HCT116 (cell line): ENCODE measurements around the gene IL31. TPM values are rescaled to one million over a fixed set of nuclear protein-coding genes. Genes with fewer than 3 reads are reported as not detected.
A peak's percentile ranks its signal among the peaks of the same experiment; 100 is the strongest.

Experiments used
- ATAC-seq: fragments of 200-7000 bp; cut with Tn5 transposase; 2 replicates; pipeline ENCODE4 v1.9.1; 2020; ENCODE audit warnings: mild to moderate bottlenecking, moderate library complexity
- BruUV-seq: library from RNA; stranded (reverse); fragments of 400-500 nt; replicated peaks from 2 replicates; lab custom pipeline; 2021; lab: Mats Ljungman, UMichigan
- CTCF ChIA-PET: fragments of 300-600 bp; sonication (Branson Sonifier 250); formaldehyde crosslinking; loops from one replicate; lab custom pipeline; 2021; ENCODE audit warnings: antibody characterized with exemption; lab: Charles Lee
- POLR2A ChIA-PET: fragments of 300-600, 350-600 bp; sonication (Branson Sonifier 250); formaldehyde crosslinking; loops from one replicate; lab custom pipeline; 2021; ENCODE audit warnings: antibody characterized with exemption; lab: Charles Lee
- RAD21 ChIA-PET, 2 experiments: fragments of 300-600 bp; sonication (Branson Sonifier 250); formaldehyde crosslinking; loops; one replicate each; lab custom pipeline; 2023; ENCODE audit warnings: low total read pairs in 2 of 2; ENCODE audit not compliant: uncharacterized antibody in 2 of 2, unreplicated experiment in 2 of 2, low non-redundant PET in 1 of 2; lab: Charles Lee
- DNase-seq: peaks from one replicate; pipeline ENCODE4 v3.0.0-alpha.2; 2010; ENCODE audit warnings: low read depth, low spot score
- H2AFZ ChIP-seq: fragments of 200-600 bp; shearing (Covaris generic), sonication (generic); 2 replicates; pipeline ENCODE4 v1.6.1; 2017; ENCODE audit warnings: low read depth, mixed run types, mixed read lengths, antibody characterized with exemption, low read length; ENCODE audit not compliant: poor library complexity, severe bottlenecking
- H3K27ac ChIP-seq: 2 replicates; pipeline ENCODE4 v1.5.1; 2012; ENCODE audit warnings: low read depth, low read length
- H3K27me3 ChIP-seq: fragments of 200-600 bp; sonication (generic); 2 replicates; pipeline ENCODE4 v1.6.1; 2016; ENCODE audit warnings: mixed run types, low read length, mixed read lengths; ENCODE audit not compliant: insufficient read depth
- H3K36me3 ChIP-seq, 2 experiments: fragments of 200-500 bp in 1 of 2; fragments of 200-600 bp in 1 of 2; sonication (Bioruptor generic) in 1 of 2; sonication (generic) in 1 of 2; 2 replicates each; pipeline versions ENCODE4 v1.5.1 to v1.6.1; 2014 to 2016; ENCODE audit warnings: low read length in 2 of 2, inconsistent platforms in 1 of 2, mixed read lengths in 1 of 2, mixed run types in 1 of 2; ENCODE audit not compliant: insufficient read depth in 2 of 2, control insufficient read depth in 1 of 2
- H3K4me1 ChIP-seq, 2 experiments: fragments of 200-600 bp in 1 of 2; sonication (generic) in 1 of 2; 2 replicates each; pipeline versions ENCODE4 v1.5.1 to v1.6.1; 2012 to 2017; ENCODE audit warnings: low read length in 2 of 2, inconsistent platforms in 1 of 2, mild to moderate bottlenecking in 1 of 2, mixed read lengths in 1 of 2, mixed run types in 1 of 2, moderate library complexity in 1 of 2; ENCODE audit not compliant: insufficient read depth in 2 of 2, control insufficient read depth in 1 of 2
- H3K4me2 ChIP-seq: fragments of 200-600 bp; sonication (generic); 2 replicates; pipeline ENCODE4 v1.6.1; 2017; ENCODE audit warnings: mixed run types, low read length, mixed read lengths
- H3K4me3 ChIP-seq, 2 experiments: fragments of 200-600 bp in 1 of 2; sonication (generic) in 1 of 2; replicated peaks in 1 of 2; 2 replicates each; pipeline ENCODE4 v1.5.1; 2011 to 2016; ENCODE audit warnings: low read length in 2 of 2, control low read depth in 1 of 2, low read depth in 1 of 2, mild to moderate bottlenecking in 1 of 2, mixed read lengths in 1 of 2, mixed run types in 1 of 2
- H3K79me2 ChIP-seq: fragments of 200-600 bp; sonication (generic); 2 replicates; pipeline ENCODE4 v1.6.1; 2017; ENCODE audit warnings: mild to moderate bottlenecking, mixed run types, low read length, moderate library complexity, mixed read lengths; ENCODE audit not compliant: insufficient read depth
- H3K9ac ChIP-seq: fragments of 200-600 bp; sonication (generic); 2 replicates; pipeline ENCODE4 v1.6.1; 2016; ENCODE audit warnings: low read length, mixed read lengths
- H3K9me2 ChIP-seq: fragments of 200-600 bp; sonication (generic), shearing (Covaris generic); 2 replicates; pipeline ENCODE4 v1.6.1; 2017; ENCODE audit warnings: mixed run types, mild to moderate bottlenecking, moderate library complexity; ENCODE audit not compliant: insufficient read depth
- H3K9me3 ChIP-seq, 2 experiments: fragments of 200-500 bp in 1 of 2; fragments of 200-600 bp in 1 of 2; sonication (Bioruptor generic) in 1 of 2; sonication (generic) in 1 of 2; 2 replicates each; pipeline ENCODE4 v1.6.1; 2014 to 2017; ENCODE audit warnings: low read length in 2 of 2, mixed read lengths in 2 of 2, inconsistent platforms in 1 of 2, low read depth in 1 of 2, mild to moderate bottlenecking in 1 of 2, mixed run types in 1 of 2, moderate library complexity in 1 of 2; ENCODE audit not compliant: control insufficient read depth in 1 of 2, insufficient read depth in 1 of 2
- H4K20me1 ChIP-seq: fragments of 200-600 bp; sonication (generic), shearing (Covaris generic); 2 replicates; pipeline ENCODE4 v1.6.1; 2017; ENCODE audit warnings: mixed run types, mild to moderate bottlenecking, moderate library complexity; ENCODE audit not compliant: insufficient read depth
- EZH2 ChIP-seq: fragments of 200-600 bp; sonication (generic); IDR thresholded peaks from 2 replicates; pipeline ENCODE4 v1.6.1; 2017; ENCODE audit warnings: antibody characterized with exemption, mixed run types
- JUND ChIP-seq: IDR thresholded peaks from 2 replicates; pipeline ENCODE4 v1.6.1; 2012
- POLR2A ChIP-seq: IDR thresholded peaks from 2 replicates; pipeline ENCODE4 v1.7.0; 2011; ENCODE audit warnings: borderline replicate concordance; ENCODE audit not compliant: insufficient read depth, insufficient read length; ENCODE audit errors: extremely low read depth
- POLR2AphosphoS5 ChIP-seq: IDR thresholded peaks from 2 replicates; pipeline ENCODE4 v1.6.1; 2011; ENCODE audit warnings: mild to moderate bottlenecking, low read depth, low read length, moderate library complexity
- SP1 ChIP-seq: IDR thresholded peaks from 2 replicates; pipeline ENCODE4 v1.6.1; 2012; ENCODE audit warnings: low read depth
- TCF7L2 ChIP-seq: IDR thresholded peaks from 2 replicates; pipeline ENCODE4 v1.7.0; 2011; ENCODE audit warnings: borderline replicate concordance, inconsistent platforms; ENCODE audit not compliant: insufficient read depth, insufficient read length; ENCODE audit errors: extremely low read depth
- intact Hi-C: fragments of 100-400 bp; cut with micrococcal nuclease; formaldehyde crosslinking; loops from 2 replicates; pipeline ENCODE4 v1.10.0; 2022
- total RNA-seq: library from RNA; stranded (reverse); gene quantifications from one replicate; pipeline ENCODE4 v1.2.1, GENCODE V29; 2021; ENCODE audit not compliant: unreplicated experiment
- TF ChIP-seq, protein P1 (sequence below), 3 experiments: fragments of 200-600 bp in 1 of 3; sonication (generic) in 1 of 3; IDR thresholded peaks in 2 of 3; conservative IDR thresholded peaks in 1 of 3; 2 replicates each; pipeline ENCODE4 v1.5.1; 2012 to 2017; ENCODE audit warnings: low read depth in 2 of 3, low read length in 2 of 3, antibody characterized with exemption in 1 of 3, borderline replicate concordance in 1 of 3, control low read depth in 1 of 3, mild to moderate bottlenecking in 1 of 3, mixed read lengths in 1 of 3, mixed run types in 1 of 3, moderate library complexity in 1 of 3; ENCODE audit not compliant: insufficient read depth in 1 of 3

The IL31 gene
- total RNA-seq, 1 experiment from 2014 or later = not detected

DNA sequence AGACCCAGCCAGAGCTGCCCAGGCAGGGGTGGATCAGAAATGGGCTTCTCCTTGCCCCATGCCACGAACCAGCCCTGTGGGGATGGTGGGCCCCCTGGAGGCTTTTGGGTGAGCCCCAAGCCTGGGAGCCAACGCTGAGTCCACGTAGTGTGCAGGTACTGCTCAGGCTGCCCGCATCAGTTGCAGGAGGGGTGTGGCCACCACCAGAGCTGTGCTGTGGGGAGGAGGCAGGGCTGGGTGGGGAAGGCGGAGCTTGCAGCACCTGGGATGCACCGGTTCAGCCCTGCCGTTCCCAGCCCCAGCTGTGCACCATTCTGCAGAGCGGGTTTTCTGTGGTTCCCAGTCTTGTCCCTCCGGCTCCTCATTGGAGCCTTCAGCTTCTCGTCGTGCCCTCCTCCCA, 36.3 kb downstream of the IL31 start:
- DNase-seq (no peak), ATAC-seq (peak; percentile 90)
- intact Hi-C loops = no loop called here
- RAD21 ChIA-PET = no interaction called here
- BruUV-seq = no TSS peak
- no peak overlapping the region for H3K27ac ChIP-seq
- no peak overlapping the region for H3K4me2 ChIP-seq
- H3K27me3 ChIP-seq = no peaks in the 10 kb centered on the region
- no peaks in the 10 kb centered on the region for H4K20me1 ChIP-seq
- no peaks in the 10 kb centered on the region for H3K4me1 ChIP-seq
- TF ChIP-seq POLR2A (no peak), EZH2 (no peak), JUND (no peak)
- POLR2A ChIA-PET = no interaction called here
- no peak overlapping the region for H3K9ac ChIP-seq
- H3K36me3 ChIP-seq = peaks cover 13 to 31% of the 10 kb centered on the region in 2 experiments
- no peak overlapping the region for H3K4me3 ChIP-seq
- no peaks in the 10 kb centered on the region for H3K79me2 ChIP-seq
- H3K9me2 ChIP-seq = no peaks in the 10 kb centered on the region
- no peaks in the 10 kb centered on the region for H3K9me3 ChIP-seq
- H2AFZ ChIP-seq = no peak overlapping the region
- CTCF ChIA-PET = no interaction called here

DNA sequence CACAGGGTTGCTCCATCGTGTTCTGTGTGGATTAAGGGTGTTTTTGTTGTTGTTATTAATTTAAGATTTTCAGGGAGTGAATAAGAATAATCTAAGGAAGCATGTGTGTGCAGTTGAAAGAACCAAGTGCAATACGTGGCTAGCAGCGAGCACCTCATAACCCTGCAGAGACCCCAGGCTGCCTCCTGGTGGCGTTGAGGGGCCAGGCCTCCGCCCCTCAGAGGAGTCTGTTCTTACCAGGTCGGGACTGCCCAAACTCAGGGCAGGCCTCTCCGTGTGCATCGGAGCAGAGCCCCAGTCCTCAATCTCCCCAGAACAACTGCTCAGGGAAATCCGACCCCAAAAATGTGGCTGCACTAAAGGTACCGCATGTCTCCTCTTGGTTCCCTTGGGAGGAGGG, 36.8 kb downstream of the IL31 start:
- BruUV-seq = no TSS peak
- Histone ChIP-seq H3K4me3 (no peak overlapping the region), H3K79me2 (no peaks in the 10 kb centered on the region), H3K27ac (no peak overlapping the region), H4K20me1 (no peaks in the 10 kb centered on the region), H3K4me1 (no peaks in the 10 kb centered on the region), H3K9ac (no peak overlapping the region), H3K36me3 (peaks cover 13 to 31% of the 10 kb centered on the region in 2 experiments), H2AFZ (no peak overlapping the region), H3K9me3 (no peaks in the 10 kb centered on the region), H3K4me2 (no peak overlapping the region), H3K27me3 (no peaks in the 10 kb centered on the region), H3K9me2 (no peaks in the 10 kb centered on the region)
- ATAC-seq (peak; percentile 59), DNase-seq (no peak)
- intact Hi-C loops = no loop called here
- RAD21 ChIA-PET = no interaction called here
- CTCF ChIA-PET = no interaction called here
- TF ChIP-seq TCF7L2 = no peak
- no peak for TF ChIP-seq SP1
- TF ChIP-seq, protein P1, sequence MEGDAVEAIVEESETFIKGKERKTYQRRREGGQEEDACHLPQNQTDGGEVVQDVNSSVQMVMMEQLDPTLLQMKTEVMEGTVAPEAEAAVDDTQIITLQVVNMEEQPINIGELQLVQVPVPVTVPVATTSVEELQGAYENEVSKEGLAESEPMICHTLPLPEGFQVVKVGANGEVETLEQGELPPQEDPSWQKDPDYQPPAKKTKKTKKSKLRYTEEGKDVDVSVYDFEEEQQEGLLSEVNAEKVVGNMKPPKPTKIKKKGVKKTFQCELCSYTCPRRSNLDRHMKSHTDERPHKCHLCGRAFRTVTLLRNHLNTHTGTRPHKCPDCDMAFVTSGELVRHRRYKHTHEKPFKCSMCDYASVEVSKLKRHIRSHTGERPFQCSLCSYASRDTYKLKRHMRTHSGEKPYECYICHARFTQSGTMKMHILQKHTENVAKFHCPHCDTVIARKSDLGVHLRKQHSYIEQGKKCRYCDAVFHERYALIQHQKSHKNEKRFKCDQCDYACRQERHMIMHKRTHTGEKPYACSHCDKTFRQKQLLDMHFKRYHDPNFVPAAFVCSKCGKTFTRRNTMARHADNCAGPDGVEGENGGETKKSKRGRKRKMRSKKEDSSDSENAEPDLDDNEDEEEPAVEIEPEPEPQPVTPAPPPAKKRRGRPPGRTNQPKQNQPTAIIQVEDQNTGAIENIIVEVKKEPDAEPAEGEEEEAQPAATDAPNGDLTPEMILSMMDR (IDR thresholded peaks at IDR 0.05 in 2 of 3, conservative IDR thresholded peaks at IDR 0.05 in 1 of 3; ENCODE audit: borderline replicate concordance in 1 of 3, insufficient read depth in 1 of 3, low read depth in 2 of 3, low read length in 2 of 3) = peak in 2 of 3 experiments; percentile 23 to 29; a peak in 2 of 6 replicates
- no peak for TF ChIP-seq POLR2AphosphoS5
- POLR2A ChIA-PET = no interaction called here
